WTC11 (cell line): ENCODE measurements around the gene MALSU1. TPM values are rescaled to one million over a fixed set of nuclear protein-coding genes. Genes with fewer than 3 reads are reported as not detected.

Experiments
- ATAC-seq: fragments of 200-7000 bp; cut with Tn5 transposase; 2 replicates; pipeline ENCODE4 v1.10.0; 2021; ENCODE audit warnings: mild to moderate bottlenecking, moderate library complexity
- CTCF ChIA-PET: fragments of 300-600 bp; sonication (Branson Sonifier 250); formaldehyde crosslinking; loops from one replicate; lab custom pipeline; 2021; ENCODE audit warnings: antibody characterized with exemption; lab: Charles Lee
- POLR2A ChIA-PET: fragments of 350-600 bp; sonication (Branson Sonifier 250); formaldehyde crosslinking; loops from one replicate; lab custom pipeline; 2021; ENCODE audit warnings: antibody characterized with exemption; lab: Charles Lee
- DNase-seq: peaks from one replicate; pipeline ENCODE4 v3.0.0; 2021; ENCODE audit warnings: low spot score
- H3K27ac Mint-ChIP-seq: 2 replicates; pipeline ENCODE4 v1.8.0; 2021; ENCODE audit warnings: mixed read lengths
- H3K27me3 Mint-ChIP-seq: 2 replicates; pipeline ENCODE4 v1.8.0; 2021; ENCODE audit warnings: low read depth, mild to moderate bottlenecking, moderate library complexity, mixed read lengths
- H3K36me3 Mint-ChIP-seq: 2 replicates; pipeline ENCODE4 v1.8.0; 2021; ENCODE audit warnings: mixed read lengths
- H3K4me1 Mint-ChIP-seq: 2 replicates; pipeline ENCODE4 v1.8.0; 2022; ENCODE audit warnings: mixed read lengths
- H3K4me3 Mint-ChIP-seq: 2 replicates; pipeline ENCODE4 v1.8.0; 2021; ENCODE audit warnings: mild to moderate bottlenecking, moderate library complexity, mixed read lengths
- H3K9me3 Mint-ChIP-seq: 2 replicates; pipeline ENCODE4 v1.8.0; 2021; ENCODE audit warnings: mixed read lengths
- AR ChIP-seq: fragments of 250-450 bp; sonication (Bioruptor Pico); IDR thresholded peaks from 2 replicates; pipeline ENCODE4 v1.9.0; 2021; ENCODE audit warnings: mild to moderate bottlenecking
- E2F1 ChIP-seq: sonication (generic); formaldehyde crosslinking; IDR thresholded peaks from 2 replicates; pipeline ENCODE4 v1.8.0; 2022; ENCODE audit warnings: mild to moderate bottlenecking, missing genetic modification reagents
- E2F4 ChIP-seq: sonication (generic); formaldehyde crosslinking; IDR thresholded peaks from 2 replicates; pipeline ENCODE4 v1.8.1; 2022; ENCODE audit warnings: low read depth, mild to moderate bottlenecking, moderate library complexity, missing genetic modification reagents, borderline replicate concordance
- IRF2 ChIP-seq: sonication (generic); formaldehyde crosslinking; IDR thresholded peaks from 2 replicates; pipeline ENCODE4 v1.8.0; 2022; ENCODE audit warnings: low read depth, missing genetic modification reagents, borderline replicate concordance
- MYBL2 ChIP-seq: sonication (generic); formaldehyde crosslinking; IDR thresholded peaks from 2 replicates; pipeline ENCODE4 v1.8.1; 2023; ENCODE audit warnings: mild to moderate bottlenecking, moderate library complexity, missing genetic modification reagents
- NFATC4 ChIP-seq: fragments of 250-450 bp; sonication (Bioruptor Pico); IDR thresholded peaks from 2 replicates; pipeline ENCODE4 v1.9.0; 2021; ENCODE audit warnings: mild to moderate bottlenecking
- PREB ChIP-seq: sonication (generic); formaldehyde crosslinking; IDR thresholded peaks from 2 replicates; pipeline ENCODE4 v1.8.1; 2022; ENCODE audit warnings: mild to moderate bottlenecking, missing genetic modification reagents, moderate library complexity, borderline replicate concordance
- STAT6 ChIP-seq: sonication (generic); formaldehyde crosslinking; conservative IDR thresholded peaks from 2 replicates; pipeline ENCODE4 v1.8.1; 2023; ENCODE audit warnings: mild to moderate bottlenecking, low read depth, missing genetic modification reagents, moderate library complexity
- ZNF232 ChIP-seq: sonication (generic); formaldehyde crosslinking; IDR thresholded peaks from 2 replicates; pipeline ENCODE4 v1.8.0; 2022; ENCODE audit warnings: mild to moderate bottlenecking, missing genetic modification reagents
- ZNF281 ChIP-seq: sonication (generic); formaldehyde crosslinking; IDR thresholded peaks from 2 replicates; pipeline ENCODE4 v1.8.0; 2023; ENCODE audit warnings: mild to moderate bottlenecking, missing genetic modification reagents
- ZNF396 ChIP-seq: fragments of 250-450 bp; sonication (Bioruptor Pico); IDR thresholded peaks from 2 replicates; pipeline ENCODE4 v1.8.0; 2021; ENCODE audit warnings: mild to moderate bottlenecking, moderate library complexity, borderline replicate concordance
- ZNF532 ChIP-seq: fragments of 250-450 bp; sonication (Bioruptor Pico); IDR thresholded peaks from 2 replicates; pipeline ENCODE4 v1.9.0; 2021; ENCODE audit warnings: mild to moderate bottlenecking, borderline replicate concordance
- total RNA-seq: library from RNA; stranded (reverse); gene quantifications from 3 replicates; pipeline ENCODE4 v1.2.3, GENCODE V29; 2021

Gene MALSU1
- total RNA-seq, 1 experiment from 2014 or later = 81.5 TPM

- TF ChIP-seq IRF2 (CRISPR knock-in tag) (no peak), MYBL2 (CRISPR knock-in tag) (no peak), ZNF396 (CRISPR knock-in tag) (no peak), ZNF532 (CRISPR knock-in tag) (no peak), NFATC4 (CRISPR knock-in tag) (no peak), E2F1 (no peak), E2F4 (no peak), STAT6 (no peak)
Observed at GRCh38 chr7:23356168-23356567, 57.0 kb downstream of the MALSU1 start (continued).

- POLR2A ChIA-PET = no interaction called here
- peaks cover 9% of the 10 kb centered on the region for H3K4me1 Mint-ChIP-seq
- CTCF ChIA-PET = no interaction called here
- H3K9me3 Mint-ChIP-seq = no peaks in the 10 kb centered on the region
- no peak overlapping the region for H3K27ac Mint-ChIP-seq
- TF ChIP-seq AR (no peak), ZNF281 (CRISPR knock-in tag) (no peak), ZNF232 (CRISPR knock-in tag) (no peak), E2F1 (no peak), E2F4 (no peak), PREB (CRISPR knock-in tag) (no peak)
- TF ChIP-seq, all 79 proteins: peak for 0
- Mint-ChIP-seq H3K4me3 (no peak overlapping the region), H3K36me3 (peaks cover 8% of the 10 kb centered on the region; the same call in 1 of the 2 replicates), H3K27me3 (no peaks in the 10 kb centered on the region)
- ATAC-seq = no peak
- no peak for DNase-seq
Observed at GRCh38 chr7:23356726-23357125, 57.6 kb downstream of the MALSU1 start.
